ENCODE results near the gene SLC39A11. TPM values are rescaled to one million over a fixed set of nuclear protein-coding genes. Genes with fewer than 3 reads are reported as not detected.
"Not testable (repeated sequence)": the region's sequence is repeated elsewhere in the genome, so short reads cannot be mapped to it uniquely, and the experiment has no call there.

The SLC39A11 gene
- polyA plus RNA-seq, 1 donor, result 24.4 TPM

DNA sequence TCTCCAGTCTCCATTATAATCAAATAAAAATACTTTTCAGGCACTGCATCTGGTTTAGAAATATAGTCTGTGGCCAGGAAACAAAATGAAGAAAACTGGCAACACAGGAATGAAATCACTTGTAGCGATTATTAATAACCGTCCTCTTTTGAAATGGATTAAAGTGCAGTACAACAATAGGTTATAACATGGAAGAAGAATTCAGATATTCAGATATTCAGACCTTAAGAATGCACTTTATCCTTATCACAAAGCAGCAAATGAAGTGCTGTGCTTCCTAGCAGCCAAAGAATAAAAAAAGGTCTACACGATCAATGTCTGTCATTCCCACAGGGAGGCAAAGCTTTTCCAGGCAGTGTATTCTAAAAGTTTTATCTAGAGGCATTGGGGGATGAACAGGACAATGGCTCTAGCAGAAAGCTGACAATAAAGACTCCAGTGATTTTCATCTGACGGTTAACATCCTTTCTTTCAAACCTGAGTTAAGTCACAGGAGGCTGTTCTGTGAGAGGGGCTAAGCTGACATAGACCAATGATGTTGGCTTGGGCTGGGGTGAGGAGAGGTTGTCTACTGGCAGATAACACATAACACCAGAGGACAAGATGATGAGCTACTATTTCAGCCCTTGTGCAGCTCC lies 259.2 kb downstream of the SLC39A11 start:
- no peak for DNase-seq

DNA sequence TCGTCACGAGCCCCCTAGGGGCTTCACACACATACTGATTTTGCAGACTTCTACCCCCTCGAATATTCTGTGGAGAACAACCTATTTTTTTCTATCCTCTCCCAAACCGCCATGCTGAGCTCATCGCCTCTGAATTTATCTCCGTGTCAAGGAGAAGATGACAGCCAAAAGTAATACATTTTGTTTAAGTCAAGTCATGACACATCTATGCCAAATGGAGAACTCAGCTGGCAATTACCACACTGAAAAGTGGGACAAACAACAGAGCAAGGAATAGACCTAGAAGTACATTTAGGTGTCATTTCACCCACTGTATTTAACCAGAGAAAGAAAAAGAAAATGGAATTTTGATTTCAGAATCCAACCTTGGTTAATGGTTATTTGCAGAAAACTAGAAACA lies 260.2 kb downstream of the SLC39A11 start:
- DNase-seq, result no peak

DNA sequence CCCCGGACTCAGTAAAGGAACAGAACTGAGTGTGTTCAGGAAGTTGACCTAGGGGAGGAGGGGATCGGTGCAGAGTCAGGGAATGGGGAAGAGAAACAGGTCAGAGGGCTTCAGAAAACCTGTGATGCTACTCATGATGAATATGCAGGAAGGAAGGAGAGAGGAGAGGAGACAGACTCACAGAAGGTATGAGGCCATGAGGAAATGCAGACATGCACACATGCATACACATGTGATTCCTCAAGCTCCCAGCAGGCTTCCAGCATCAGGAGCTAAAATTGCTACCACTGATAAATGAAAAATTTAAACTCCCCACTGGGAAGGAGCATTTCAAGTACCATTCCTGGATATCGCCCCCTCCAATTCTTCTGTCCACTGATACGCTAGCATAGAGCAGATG lies 262.6 kb downstream of the SLC39A11 start:
- DNase-seq, result no peak

- DNase-seq, result no peak
Measured at GRCh38 chr17:72826602-72827001, 265.9 kb downstream of the SLC39A11 start.

GRCh38 chr17:72826059-72826458 lies 266.4 kb downstream of the SLC39A11 start:
- not testable (repeated sequence) for DNase-seq

DNA sequence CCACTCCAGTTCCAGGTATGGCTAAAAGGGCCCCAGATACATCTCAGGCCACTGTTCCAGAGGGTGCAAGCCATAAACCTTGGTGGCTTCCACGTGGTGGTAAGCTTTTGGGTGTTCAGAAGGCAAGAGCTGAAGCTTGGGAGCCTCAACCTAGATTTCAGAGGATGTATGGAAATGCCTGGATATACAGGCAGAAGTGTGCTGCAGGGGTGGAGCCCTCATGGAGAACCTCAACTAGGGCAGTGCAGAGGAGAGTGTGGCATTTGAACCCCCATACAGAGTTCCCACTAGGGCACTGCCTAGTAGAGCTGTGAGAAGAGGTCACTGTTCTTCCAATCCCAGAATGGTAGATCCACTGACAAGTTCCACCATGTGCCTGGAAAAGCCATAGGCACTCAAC lies 267.3 kb downstream of the SLC39A11 start:
- DNase-seq, result no peak

- not testable (repeated sequence) for DNase-seq
Measured at GRCh38 chr17:72824267-72824666, 268.2 kb downstream of the SLC39A11 start.

DNA sequence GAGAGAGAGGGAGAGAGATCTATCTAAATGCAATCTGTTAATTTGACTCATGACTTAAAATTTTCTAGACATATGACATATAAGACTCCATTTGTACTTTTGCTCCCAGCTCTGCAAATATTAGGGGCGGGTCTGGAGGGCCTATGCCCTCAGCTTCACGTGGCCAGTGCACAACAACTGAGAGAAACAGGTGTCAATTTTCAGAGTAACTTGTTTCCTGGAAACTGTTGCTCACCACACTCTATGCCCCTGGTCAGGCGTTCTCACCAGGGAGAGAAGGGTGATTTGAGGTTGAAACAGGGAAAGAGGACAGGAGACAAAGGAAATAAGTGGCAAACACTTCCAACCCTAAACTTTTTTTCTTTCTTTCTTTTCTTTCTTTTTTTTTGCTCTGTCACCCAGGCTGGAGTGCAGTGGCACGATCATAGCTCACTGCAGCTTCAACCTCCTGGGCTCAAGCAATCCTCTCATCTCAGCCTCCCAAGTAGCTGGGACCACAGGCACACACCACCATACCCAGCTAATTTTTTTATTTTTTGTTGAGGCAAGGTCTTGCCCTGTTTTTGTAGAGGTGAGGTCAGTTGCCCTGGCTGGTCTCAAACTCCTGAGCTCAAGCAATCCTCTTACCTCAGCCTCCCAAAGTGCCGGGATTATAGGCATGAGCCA lies 270.0 kb downstream of the SLC39A11 start:
- DNase-seq, result peak; percentile 13

DNA sequence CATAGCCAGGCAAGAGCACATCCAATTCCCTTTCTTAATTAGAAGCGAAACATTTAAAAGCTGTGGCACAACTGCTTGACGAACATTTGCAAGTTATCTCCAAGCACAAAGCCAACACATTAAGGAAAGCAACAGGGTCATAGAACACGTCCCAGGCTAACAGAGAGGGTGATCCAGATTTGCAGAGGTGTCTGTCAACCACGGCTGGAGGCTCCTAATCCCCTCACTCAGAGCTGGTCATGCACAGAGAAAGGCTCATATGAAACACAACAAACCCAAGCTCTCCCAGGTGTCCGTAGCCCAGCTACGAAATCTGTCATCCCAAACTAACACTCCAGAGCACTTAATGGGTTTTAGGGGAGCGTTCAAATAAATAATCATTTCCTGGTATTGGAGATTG lies 276.1 kb downstream of the SLC39A11 start:
- DNase-seq, result no peak

DNA sequence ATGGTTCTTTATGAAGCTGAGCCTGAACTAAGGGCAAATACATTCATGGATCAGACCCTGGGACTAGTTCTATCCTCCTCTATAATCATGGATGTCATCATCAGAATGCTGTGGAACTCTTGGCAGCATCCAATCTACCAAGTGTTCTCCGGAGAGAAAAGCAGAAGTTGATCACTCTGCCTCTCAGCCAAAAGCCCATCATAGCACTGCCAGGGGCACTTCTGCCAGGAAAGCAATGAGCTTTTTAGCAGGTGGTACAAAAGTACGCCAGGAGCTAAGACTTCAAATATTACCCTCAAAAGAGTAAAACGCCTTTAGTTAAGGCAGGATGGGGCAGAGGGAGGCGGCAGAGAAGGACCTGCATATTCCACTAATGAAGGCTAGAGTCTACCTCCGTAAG lies 279.0 kb downstream of the SLC39A11 start:
- DNase-seq, result no peak

DNA sequence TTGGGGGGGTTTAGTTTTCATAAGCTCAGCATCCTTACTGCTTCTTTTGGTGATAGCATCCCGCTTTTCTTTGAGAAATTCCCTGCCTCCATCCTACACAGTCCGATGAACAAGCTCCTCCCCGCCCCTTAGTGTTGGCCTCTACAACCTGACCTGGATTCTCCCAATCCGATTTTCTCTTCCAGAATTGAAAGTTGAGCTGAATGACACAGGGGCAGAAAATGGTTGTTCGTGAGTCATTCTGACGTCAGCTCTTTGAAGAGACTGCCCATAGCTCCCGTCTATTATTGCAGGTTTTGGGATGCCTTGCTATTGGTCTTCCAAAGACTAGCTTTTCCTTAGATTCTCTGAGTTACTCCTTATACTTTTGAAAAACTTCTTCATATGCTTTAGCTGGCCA lies 279.7 kb downstream of the SLC39A11 start:
- no peak for DNase-seq

DNA sequence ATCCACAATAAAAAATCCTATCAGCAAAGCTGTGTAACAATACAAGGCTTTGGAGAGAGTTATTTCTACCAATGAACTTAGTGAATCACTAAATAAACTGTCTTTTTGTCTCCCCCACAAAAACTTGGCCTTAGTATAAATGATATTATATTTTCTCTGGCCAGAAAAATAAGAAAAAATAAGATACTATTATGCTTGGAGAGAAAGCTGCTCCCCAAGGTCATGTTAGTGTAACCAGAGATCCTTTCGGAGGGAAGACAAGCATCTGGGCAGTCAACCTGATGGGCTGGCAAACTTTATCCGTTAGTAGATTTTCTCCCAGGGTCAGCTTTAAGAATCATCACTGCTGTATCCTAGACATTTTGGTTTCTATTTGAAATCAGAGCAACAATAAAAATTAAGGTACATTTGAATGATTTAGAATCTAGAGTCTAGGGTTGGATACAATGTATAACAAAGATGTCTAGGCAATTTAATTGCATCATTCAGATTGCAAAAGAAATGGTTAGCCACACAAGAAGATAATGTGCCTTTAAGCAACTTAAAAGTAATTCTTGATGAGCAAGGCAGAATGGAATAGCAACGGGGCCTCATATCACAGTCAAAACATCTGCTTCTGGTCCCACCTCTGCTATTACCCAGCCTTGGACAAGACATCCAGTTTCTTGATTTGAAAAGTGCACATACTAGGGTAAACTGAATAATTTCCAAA lies 280.4 kb downstream of the SLC39A11 start:
- no peak for DNase-seq

DNA sequence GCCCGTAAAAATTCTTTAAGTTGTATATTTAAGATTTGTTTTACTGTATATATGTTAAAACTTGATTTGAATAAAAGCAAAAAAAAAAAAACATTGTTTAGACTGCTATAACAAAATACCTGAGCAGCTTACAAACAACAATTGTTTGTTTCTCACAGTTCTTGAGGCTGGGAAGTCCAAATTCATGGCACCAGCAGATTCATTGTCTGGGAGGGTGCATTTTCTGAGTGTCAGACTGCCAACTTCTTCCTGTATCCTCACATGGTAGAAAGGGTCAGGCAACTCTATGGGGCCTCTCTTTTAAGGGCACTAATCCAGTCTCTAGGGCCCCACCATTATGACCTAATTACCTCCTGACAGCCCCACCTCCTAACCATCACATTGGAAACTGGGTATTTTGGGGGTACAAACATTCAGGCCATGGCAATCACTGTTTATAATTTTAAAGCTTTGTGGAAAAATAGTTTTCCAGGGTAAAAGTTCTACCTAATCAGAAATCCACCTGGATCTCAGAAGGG lies 281.4 kb downstream of the SLC39A11 start:
- no peak for DNase-seq

- DNase-seq, result no peak
Measured at GRCh38 chr17:72806011-72806410, 286.5 kb downstream of the SLC39A11 start.

GRCh38 chr17:72804949-72805707 lies 287.4 kb downstream of the SLC39A11 start:
- DNase-seq, result no peak

DNA sequence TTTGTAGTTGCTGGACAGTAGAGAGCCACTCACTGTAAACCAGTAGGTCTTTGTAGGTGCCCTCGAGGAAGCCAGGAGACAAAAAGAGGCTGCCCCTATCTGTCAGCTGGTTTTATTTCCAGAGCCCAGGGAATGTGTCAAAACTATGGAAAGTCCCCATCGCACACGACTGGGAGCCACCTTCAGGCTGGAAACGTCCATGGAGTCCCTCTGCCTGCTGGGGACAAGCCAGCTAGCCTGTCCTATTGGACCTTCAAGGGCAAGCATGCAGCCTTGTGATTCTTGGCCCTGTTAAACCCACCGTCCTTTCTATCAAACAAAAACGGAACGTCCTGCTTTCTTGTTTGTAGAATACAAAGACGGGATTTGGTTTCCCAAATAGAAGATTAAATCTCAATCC lies 289.8 kb downstream of the SLC39A11 start:
- no peak for DNase-seq

- no peak for DNase-seq
Measured at GRCh38 chr17:72797142-72797541, 295.3 kb downstream of the SLC39A11 start.

- no peak for DNase-seq
Measured at GRCh38 chr17:72795941-72796340, 296.5 kb downstream of the SLC39A11 start.

DNA sequence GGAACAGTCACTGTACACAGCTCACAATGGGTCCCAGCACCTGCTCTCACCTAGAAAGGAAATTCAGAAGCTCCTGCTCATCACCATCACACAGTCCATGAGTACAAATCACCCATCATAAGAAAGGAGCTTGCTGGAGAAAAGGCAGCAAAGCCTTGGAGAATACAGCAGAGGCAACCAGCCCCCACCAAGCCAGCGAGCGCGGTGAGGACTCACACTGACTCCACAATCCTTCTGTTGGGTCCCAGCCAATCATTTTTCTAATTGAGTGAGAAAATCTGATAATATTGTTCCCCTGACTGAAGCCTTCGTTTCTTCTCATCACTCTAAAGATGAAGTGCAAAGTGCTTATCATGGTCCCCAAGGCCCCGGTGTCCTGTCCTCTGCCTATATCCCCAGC lies 298.3 kb downstream of the SLC39A11 start:
- no peak for DNase-seq

GRCh38 chr17:72792771-72793170 lies 299.7 kb downstream of the SLC39A11 start:
- DNase-seq, result no peak

DNA sequence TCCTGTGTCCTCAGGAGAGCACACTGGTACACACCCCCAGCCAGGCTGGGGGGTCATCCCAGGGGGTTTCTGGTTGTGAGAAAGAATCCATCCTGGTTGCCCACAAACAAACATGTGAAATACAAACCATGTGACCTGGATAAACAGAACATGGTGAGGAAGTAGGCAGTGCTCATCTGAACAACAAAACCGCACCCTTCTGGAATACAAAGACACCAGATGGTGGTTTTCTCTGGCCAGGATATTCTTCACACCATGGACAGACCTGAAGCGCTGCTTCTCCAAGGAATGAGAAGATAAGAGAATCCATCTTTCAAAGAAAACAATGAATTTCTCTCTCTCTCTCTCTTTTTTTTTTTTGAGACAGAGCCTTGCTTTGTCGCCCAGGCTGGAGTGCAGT lies 302.3 kb downstream of the SLC39A11 start:
- no peak for DNase-seq

DNA sequence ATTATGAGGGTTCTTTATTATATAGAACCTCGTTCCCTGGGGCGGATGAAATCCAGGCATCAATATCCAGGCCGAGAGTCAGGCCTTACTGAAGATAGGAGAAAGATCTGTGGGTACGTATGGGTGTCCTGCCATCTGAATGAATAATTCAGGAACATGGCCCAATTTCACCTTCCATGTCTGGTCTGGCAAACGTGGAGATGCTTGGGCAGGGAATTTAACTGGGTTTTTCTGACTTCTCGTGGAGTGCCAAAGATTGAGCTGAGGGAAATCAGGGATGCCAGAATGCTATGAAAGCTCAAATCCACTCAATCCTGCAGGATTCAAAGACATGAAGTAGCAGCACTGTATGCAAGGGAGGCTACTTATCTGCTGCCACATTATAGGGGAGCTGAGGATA lies 302.8 kb downstream of the SLC39A11 start:
- DNase-seq, result no peak

All from left kidney (tissue), 2 donors.